ENCODE results near the gene AFTPH. TPM values are rescaled to one million over a fixed set of nuclear protein-coding genes. Genes with fewer than 3 reads are reported as not detected.

AFTPH gene
- polyA plus RNA-seq, 3 donors: 22.3 to 28.6 (median 28.4) TPM

DNA sequence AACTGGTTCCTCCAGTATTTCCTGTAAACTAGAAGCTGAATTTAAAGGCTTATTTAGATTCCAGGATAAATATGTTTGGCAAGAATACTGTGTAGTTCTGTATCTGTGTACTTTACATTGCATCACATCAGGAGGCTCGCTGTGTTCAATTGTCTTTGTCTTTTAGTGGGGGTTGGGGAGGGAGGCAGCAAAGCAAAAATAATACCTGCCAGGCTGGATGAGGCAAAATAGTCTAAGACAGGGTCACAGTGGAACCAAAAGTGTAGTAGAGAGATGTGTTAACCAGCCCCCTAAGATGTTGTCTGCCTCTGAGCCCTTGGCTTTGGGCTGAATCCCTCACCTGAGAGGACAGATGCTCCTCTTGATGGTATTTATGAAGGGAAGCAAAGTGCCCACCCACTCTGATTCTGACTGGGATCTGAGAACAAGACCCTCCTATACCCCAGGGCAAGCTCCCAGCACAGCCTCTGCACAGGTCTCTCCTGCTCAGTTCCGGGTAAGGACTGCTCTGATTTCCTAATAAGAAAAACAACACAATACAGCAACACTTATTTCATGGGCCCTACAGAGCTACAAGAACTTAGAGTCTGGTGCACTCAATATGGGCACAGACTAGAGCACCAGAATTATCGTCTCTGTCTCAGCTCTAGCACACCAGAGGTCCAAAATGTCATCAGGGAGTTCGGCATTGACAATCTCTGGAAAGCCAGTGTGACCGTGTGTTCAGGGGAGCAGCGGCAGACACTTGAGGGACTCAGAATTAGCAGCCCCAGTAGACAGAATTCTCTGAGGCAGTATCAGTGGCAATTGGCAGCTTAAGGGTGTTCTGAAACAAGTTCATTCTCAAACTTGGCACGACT, 7.2 kb upstream of the AFTPH start:
- Mint-ChIP-seq H3K4me1 (no peaks in the 10 kb centered on the region), H3K27ac (no peak overlapping the region), H3K36me3 (no peaks in the 10 kb centered on the region), H3K9me3 (no peaks in the 10 kb centered on the region), H3K4me3 (no peak overlapping the region), H3K27me3 (ENCODE audit: low read depth in 3 of 3) (peaks cover 0 to 3% (median 1%) of the 10 kb centered on the region in 3 donors)
- intact Hi-C loops (cut with micrococcal nuclease): no loop called here
- Histone ChIP-seq H3K9me3 (replicated peaks in 1 of 2; ENCODE audit: control insufficient read depth in 1 of 2, insufficient read depth in 1 of 2, low read length in 2 of 2) (no peaks in the 10 kb centered on the region), H3K4me1 (ENCODE audit: control insufficient read depth in 1 of 2, insufficient read depth in 2 of 2, low read length in 2 of 2) (no peaks in the 10 kb centered on the region), H3K79me2 (ENCODE audit: insufficient read depth, low read length) (no peaks in the 10 kb centered on the region), H3K27ac (ENCODE audit: low read depth in 1 of 2, low read length in 2 of 2) (no peak overlapping the region), H3K9ac (ENCODE audit: insufficient read depth, low read length, poor library complexity, severe bottlenecking) (no peak overlapping the region), H3K4me3 (replicated peaks in 1 of 3; ENCODE audit: low read depth in 2 of 3, low read length in 3 of 3) (no peak overlapping the region), H3K4me2 (replicated peaks; ENCODE audit: extremely low read depth, low read length, poor library complexity, severe bottlenecking) (no peak overlapping the region), H3K36me3 (replicated peaks in 1 of 2; ENCODE audit: control insufficient read depth in 1 of 2, insufficient read depth in 2 of 2, low read length in 2 of 2) (no peaks in the 10 kb centered on the region), H3K27me3 (ENCODE audit: control insufficient read depth in 2 of 2, insufficient read depth in 2 of 2, low read length in 2 of 2) (no peaks in the 10 kb centered on the region), H2AFZ (ENCODE audit: insufficient read depth, low read depth, low read length, poor library complexity, severe bottlenecking) (no peak overlapping the region), H4K20me1 (ENCODE audit: insufficient read depth, low read length) (no peaks in the 10 kb centered on the region)
- WGBS (ENCODE audit: insufficient coverage): 94% methylated on average over 5 of the region's 7 CpGs
- TF ChIP-seq, protein P1, sequence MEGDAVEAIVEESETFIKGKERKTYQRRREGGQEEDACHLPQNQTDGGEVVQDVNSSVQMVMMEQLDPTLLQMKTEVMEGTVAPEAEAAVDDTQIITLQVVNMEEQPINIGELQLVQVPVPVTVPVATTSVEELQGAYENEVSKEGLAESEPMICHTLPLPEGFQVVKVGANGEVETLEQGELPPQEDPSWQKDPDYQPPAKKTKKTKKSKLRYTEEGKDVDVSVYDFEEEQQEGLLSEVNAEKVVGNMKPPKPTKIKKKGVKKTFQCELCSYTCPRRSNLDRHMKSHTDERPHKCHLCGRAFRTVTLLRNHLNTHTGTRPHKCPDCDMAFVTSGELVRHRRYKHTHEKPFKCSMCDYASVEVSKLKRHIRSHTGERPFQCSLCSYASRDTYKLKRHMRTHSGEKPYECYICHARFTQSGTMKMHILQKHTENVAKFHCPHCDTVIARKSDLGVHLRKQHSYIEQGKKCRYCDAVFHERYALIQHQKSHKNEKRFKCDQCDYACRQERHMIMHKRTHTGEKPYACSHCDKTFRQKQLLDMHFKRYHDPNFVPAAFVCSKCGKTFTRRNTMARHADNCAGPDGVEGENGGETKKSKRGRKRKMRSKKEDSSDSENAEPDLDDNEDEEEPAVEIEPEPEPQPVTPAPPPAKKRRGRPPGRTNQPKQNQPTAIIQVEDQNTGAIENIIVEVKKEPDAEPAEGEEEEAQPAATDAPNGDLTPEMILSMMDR (IDR thresholded peaks at IDR 0.05): no peak
- DNase-seq: no peak

DNA sequence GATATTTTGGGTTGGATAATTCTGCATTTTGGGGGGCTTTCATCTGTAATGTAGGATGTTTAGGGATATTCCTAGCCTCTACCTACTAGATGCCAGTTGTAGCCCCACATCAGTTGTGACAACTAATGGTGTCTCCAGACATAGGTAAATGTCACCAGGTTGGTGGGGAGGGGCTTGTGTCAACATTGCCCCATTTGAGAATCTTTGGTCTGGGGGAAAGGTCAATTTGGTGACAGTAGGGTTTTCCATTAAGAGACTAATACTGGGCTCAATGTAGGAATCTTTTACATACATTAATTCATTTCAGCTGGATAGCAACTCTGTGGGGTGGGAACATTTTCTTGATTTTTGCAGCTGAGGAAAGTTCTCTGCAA, 6.6 kb upstream of the AFTPH start:
- Histone ChIP-seq H3K4me1 (ENCODE audit: control insufficient read depth in 1 of 2, insufficient read depth in 2 of 2, low read length in 2 of 2) (peaks cover under 1 to 1% of the 10 kb centered on the region in 2 donors), H4K20me1 (ENCODE audit: insufficient read depth, low read length) (no peaks in the 10 kb centered on the region), H3K4me3 (replicated peaks in 1 of 3; ENCODE audit: low read depth in 2 of 3, low read length in 3 of 3) (no peak overlapping the region), H3K9ac (ENCODE audit: insufficient read depth, low read length, poor library complexity, severe bottlenecking) (no peak overlapping the region), H3K27me3 (ENCODE audit: control insufficient read depth in 2 of 2, insufficient read depth in 2 of 2, low read length in 2 of 2) (no peaks in the 10 kb centered on the region), H3K27ac (ENCODE audit: low read depth in 1 of 2, low read length in 2 of 2) (no peak overlapping the region), H3K79me2 (ENCODE audit: insufficient read depth, low read length) (no peaks in the 10 kb centered on the region), H2AFZ (ENCODE audit: insufficient read depth, low read depth, low read length, poor library complexity, severe bottlenecking) (no peak overlapping the region), H3K4me2 (replicated peaks; ENCODE audit: extremely low read depth, low read length, poor library complexity, severe bottlenecking) (no peak overlapping the region), H3K9me3 (replicated peaks in 1 of 2; ENCODE audit: control insufficient read depth in 1 of 2, insufficient read depth in 1 of 2, low read length in 2 of 2) (no peaks in the 10 kb centered on the region), H3K36me3 (replicated peaks in 1 of 2; ENCODE audit: control insufficient read depth in 1 of 2, insufficient read depth in 2 of 2, low read length in 2 of 2) (no peaks in the 10 kb centered on the region)
- TF ChIP-seq, protein P1 (IDR thresholded peaks at IDR 0.05): no peak
- DNase-seq: no peak
- no peak overlapping the region for H3K4me3 Mint-ChIP-seq
- peaks cover 0 to 3% (median 1%) of the 10 kb centered on the region in 3 donors for H3K27me3 Mint-ChIP-seq (ENCODE audit: low read depth in 3 of 3)
- H3K9me3 Mint-ChIP-seq: no peaks in the 10 kb centered on the region
- intact Hi-C loops (cut with micrococcal nuclease): no loop called here
- H3K36me3 Mint-ChIP-seq: no peaks in the 10 kb centered on the region
- no peaks in the 10 kb centered on the region for H3K4me1 Mint-ChIP-seq
- no peak overlapping the region for H3K27ac Mint-ChIP-seq
